Measurements from ENCODE around the gene FARSB. TPM values are rescaled to one million over a fixed set of nuclear protein-coding genes. Genes with fewer than 3 reads are reported as not detected.

The FARSB gene
- total RNA-seq, 6 experiments from 2014 or later: 6.2 to 14.2 (median 9.0) TPM

DNA sequence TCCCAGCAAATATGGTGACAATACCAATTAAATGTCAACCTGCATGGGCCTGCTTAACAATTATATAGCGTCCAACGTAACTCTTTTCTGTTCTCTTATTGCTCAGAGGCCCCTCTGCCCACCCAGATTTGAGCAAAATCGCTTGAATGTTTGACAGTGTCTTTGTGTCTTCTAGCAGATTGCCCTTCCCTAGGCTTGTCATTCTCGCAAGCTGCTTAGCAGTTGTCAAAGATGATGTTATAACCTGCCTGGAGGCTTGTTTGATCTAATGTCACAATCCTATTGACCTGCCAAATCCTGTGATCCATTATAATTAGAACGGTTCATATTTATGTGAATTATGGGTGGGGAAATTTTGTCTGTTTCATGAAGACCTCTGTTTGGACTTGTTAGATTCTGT lies 108.8 kb downstream of the FARSB start:
- DNase-seq (no peak), ATAC-seq (no peak)
- no peaks in the 10 kb centered on the region for H3K27me3 ChIP-seq
- intact Hi-C loops (cut with DNase I): no loop called here
- H3K4me3 ChIP-seq: no peak overlapping the region
- WGBS (ENCODE audit: insufficient coverage, low coverage, low lambda C conversion rate, missing lambda C conversion rate): 71% methylated on average over 5 of the region's 5 CpGs
- no peaks in the 10 kb centered on the region for H3K9me3 ChIP-seq
- no peak overlapping the region for H3K27ac ChIP-seq
- TF ChIP-seq, protein P1, sequence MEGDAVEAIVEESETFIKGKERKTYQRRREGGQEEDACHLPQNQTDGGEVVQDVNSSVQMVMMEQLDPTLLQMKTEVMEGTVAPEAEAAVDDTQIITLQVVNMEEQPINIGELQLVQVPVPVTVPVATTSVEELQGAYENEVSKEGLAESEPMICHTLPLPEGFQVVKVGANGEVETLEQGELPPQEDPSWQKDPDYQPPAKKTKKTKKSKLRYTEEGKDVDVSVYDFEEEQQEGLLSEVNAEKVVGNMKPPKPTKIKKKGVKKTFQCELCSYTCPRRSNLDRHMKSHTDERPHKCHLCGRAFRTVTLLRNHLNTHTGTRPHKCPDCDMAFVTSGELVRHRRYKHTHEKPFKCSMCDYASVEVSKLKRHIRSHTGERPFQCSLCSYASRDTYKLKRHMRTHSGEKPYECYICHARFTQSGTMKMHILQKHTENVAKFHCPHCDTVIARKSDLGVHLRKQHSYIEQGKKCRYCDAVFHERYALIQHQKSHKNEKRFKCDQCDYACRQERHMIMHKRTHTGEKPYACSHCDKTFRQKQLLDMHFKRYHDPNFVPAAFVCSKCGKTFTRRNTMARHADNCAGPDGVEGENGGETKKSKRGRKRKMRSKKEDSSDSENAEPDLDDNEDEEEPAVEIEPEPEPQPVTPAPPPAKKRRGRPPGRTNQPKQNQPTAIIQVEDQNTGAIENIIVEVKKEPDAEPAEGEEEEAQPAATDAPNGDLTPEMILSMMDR (IDR thresholded peaks at IDR 0.05): no peak
- no peak for TF ChIP-seq POLR2A (IDR thresholded peaks at IDR 0.05)
- peaks cover 0 to 3% (median under 1%) of the 10 kb centered on the region in 4 donors for H3K4me1 ChIP-seq
- no peaks in the 10 kb centered on the region for H3K36me3 ChIP-seq

DNA sequence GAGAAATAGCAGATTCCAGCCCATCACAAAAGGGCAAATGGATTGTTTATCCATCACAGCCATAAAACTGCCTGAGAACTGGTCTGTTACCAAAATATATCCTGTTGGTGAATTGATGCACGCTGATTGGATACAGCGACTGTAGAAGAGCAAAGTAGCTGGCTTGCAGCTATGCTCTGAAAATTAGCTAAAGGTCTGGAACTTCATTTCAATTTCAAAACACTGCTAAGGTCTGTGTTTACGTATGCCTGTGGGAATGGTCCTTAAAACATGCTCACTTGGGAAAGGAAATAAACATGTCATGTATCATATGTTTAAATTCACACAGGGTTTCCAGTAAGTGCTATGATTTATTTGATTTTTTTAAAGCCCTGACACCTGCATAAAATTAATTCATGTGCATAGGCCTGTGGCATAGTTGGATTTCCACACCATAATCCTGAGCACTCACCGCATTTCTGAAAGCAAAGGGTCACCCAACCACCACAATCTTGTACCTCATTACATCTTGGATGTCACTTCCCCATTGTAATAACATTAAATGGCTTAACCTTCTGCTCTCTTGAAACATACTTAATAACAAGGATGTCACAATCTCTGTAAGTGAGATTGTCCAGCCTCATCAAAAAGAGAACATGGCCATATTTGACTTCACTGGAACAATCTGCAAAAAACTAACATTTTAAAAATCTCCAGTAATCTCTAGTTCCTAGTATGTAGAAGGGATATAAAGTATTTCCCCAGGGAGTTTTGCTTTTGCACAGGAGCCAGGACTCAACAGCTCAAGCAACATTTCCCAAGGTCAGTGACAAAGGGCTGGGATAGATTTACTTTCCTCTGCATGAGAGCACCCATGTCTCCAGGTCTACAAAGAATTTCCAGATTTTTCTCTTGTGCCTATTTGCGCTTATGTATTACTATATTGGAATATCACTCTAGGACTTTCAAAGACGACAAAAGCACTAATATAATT lies 109.8 kb downstream of the FARSB start:
- DNase-seq: no peak
- intact Hi-C loops (cut with DNase I): no loop called here
- TF ChIP-seq, protein P1 (IDR thresholded peaks at IDR 0.05): no peak
- no peak for TF ChIP-seq POLR2A (IDR thresholded peaks at IDR 0.05)
- no peak overlapping the region for H3K27ac ChIP-seq
- no peaks in the 10 kb centered on the region for H3K9me3 ChIP-seq
- H3K4me3 ChIP-seq: no peak overlapping the region
- H3K27me3 ChIP-seq: no peaks in the 10 kb centered on the region
- peaks cover 0 to 3% (median 0%) of the 10 kb centered on the region in 4 donors for H3K4me1 ChIP-seq
- H3K36me3 ChIP-seq: no peaks in the 10 kb centered on the region
- no peak for ATAC-seq
- 53% methylated on average over 6 of the region's 6 CpGs for WGBS (ENCODE audit: insufficient coverage, low coverage, low lambda C conversion rate, missing lambda C conversion rate)

DNA sequence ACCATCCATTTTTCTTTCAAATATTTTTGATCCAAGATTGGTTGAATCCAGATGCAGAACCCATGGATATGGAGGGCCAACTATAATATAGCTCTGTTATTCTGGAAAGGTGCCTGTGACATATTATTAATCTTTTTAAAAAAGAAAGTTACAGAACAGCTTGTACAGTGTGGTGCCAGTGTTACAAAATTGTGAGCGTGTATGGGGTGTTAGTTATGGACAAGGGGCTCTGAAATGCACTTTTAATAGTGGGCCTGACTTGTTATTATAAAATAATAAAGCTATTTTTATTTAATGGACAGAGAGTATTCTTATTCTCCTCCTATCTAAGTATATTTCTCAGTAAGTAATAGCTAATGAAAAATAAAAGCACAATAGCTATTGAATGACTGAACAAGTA lies 111.2 kb downstream of the FARSB start:
- WGBS (ENCODE audit: insufficient coverage, low coverage, low lambda C conversion rate, missing lambda C conversion rate): 58% methylated on average over 1 of the region's 1 CpG
- DNase-seq (no peak), ATAC-seq (no peak)
- intact Hi-C loops (cut with DNase I): no loop called here
- Histone ChIP-seq H3K4me3 (no peak overlapping the region), H3K27me3 (no peaks in the 10 kb centered on the region), H3K4me1 (peaks cover 0 to 3% (median 0%) of the 10 kb centered on the region in 4 donors), H3K36me3 (no peaks in the 10 kb centered on the region), H3K27ac (no peak overlapping the region), H3K9me3 (no peaks in the 10 kb centered on the region)
- TF ChIP-seq, protein P1 (IDR thresholded peaks at IDR 0.05): no peak
- no peak for TF ChIP-seq POLR2A (IDR thresholded peaks at IDR 0.05)

DNA sequence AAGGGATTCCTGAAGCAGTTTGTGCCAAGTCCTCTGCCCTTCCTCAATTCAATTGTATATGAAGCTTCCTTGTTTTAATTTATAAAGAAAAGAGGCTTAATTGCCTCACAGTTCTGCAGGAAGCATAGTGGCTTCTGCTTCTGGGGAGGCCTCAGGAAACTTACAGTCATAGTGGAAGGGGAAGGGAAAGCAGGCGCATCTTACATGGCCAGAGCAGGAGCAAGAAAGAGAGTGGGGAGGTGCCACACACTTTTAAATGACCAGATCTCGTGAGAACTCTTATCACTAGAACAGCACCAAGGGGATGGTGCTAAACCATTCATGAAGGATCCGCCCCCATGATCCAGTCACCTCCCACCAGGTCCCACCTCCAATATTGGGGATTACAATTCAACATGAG lies 117.4 kb downstream of the FARSB start:
- intact Hi-C loops (cut with DNase I): no loop called here
- TF ChIP-seq, protein P1 (IDR thresholded peaks at IDR 0.05): no peak
- TF ChIP-seq POLR2A (IDR thresholded peaks at IDR 0.05): no peak
- H3K4me1 ChIP-seq: no peaks in the 10 kb centered on the region
- H3K9me3 ChIP-seq: no peaks in the 10 kb centered on the region
- H3K36me3 ChIP-seq: no peaks in the 10 kb centered on the region
- DNase-seq (no peak), ATAC-seq (no peak)
- H3K27ac ChIP-seq: no peak overlapping the region
- H3K4me3 ChIP-seq: no peak overlapping the region
- WGBS (ENCODE audit: insufficient coverage, low coverage, low lambda C conversion rate, missing lambda C conversion rate): 0% methylated on average over 1 of the region's 3 CpGs
- no peaks in the 10 kb centered on the region for H3K27me3 ChIP-seq
